GM19099 (cell line): ENCODE measurements around the gene PRKCH.

Source experiments
- POLR2A ChIP-seq: IDR thresholded peaks from 3 replicates; pipeline ENCODE4 v1.6.1; 2011; ENCODE audit warnings: low read depth; ENCODE audit not compliant: insufficient read length; ENCODE audit errors: extremely low read depth

The PRKCH gene

GRCh38 chr14:61456720-61457119, 135.3 kb downstream of the PRKCH start:
- TF ChIP-seq POLR2A: no peak

GRCh38 chr14:61458766-61459165, 137.4 kb downstream of the PRKCH start:
- TF ChIP-seq POLR2A: no peak

GRCh38 chr14:61459229-61459628, 137.8 kb downstream of the PRKCH start:
- no peak for TF ChIP-seq POLR2A

GRCh38 chr14:61460063-61460462, 138.7 kb downstream of the PRKCH start:
- no peak for TF ChIP-seq POLR2A

GRCh38 chr14:61460718-61461611, 139.6 kb downstream of the PRKCH start:
- no peak for TF ChIP-seq POLR2A

- no peak for TF ChIP-seq POLR2A
These were observed 140.5 kb downstream of the PRKCH start for GRCh38 chr14:61461808-61462275.

- TF ChIP-seq POLR2A: no peak
These were observed 141.3 kb downstream of the PRKCH start for GRCh38 chr14:61462566-61463193.

GRCh38 chr14:61463664-61464285, 142.4 kb downstream of the PRKCH start:
- TF ChIP-seq POLR2A: no peak

GRCh38 chr14:61466249-61466904, 145.0 kb downstream of the PRKCH start:
- no peak for TF ChIP-seq POLR2A

- no peak for TF ChIP-seq POLR2A
These were observed 145.5 kb downstream of the PRKCH start for GRCh38 chr14:61466905-61467280.

GRCh38 chr14:61467296-61467695, 145.9 kb downstream of the PRKCH start:
- no peak for TF ChIP-seq POLR2A

- TF ChIP-seq POLR2A: no peak
These were observed 146.9 kb downstream of the PRKCH start for GRCh38 chr14:61468063-61468825.

GRCh38 chr14:61469781-61470180, 148.4 kb downstream of the PRKCH start:
- no peak for TF ChIP-seq POLR2A

GRCh38 chr14:61470261-61470960, 149.0 kb downstream of the PRKCH start:
- TF ChIP-seq POLR2A: no peak

GRCh38 chr14:61470961-61471293, 149.5 kb downstream of the PRKCH start:
- no peak for TF ChIP-seq POLR2A
